ENCODE results near the gene CRB2.

The CRB2 gene

GRCh38 chr9:123355761-123356431 lies at the start of gene CRB2:
Gene CRB2, plus strand, starts transcription at chr9:123356197. Its CDS starts 64 bp downstream, at chr9:123356261.
- H3K27ac ChIP-seq = no peak within 1 kb of the TSS
- TF ChIP-seq ZFX (IDR thresholded peaks at IDR 0.05; ENCODE audit: borderline replicate concordance) (no peak), CTCF (IDR thresholded peaks at IDR 0.05) (no peak)

GRCh38 chr9:123309611-123310010 lies 46.4 kb upstream of the CRB2 start:
- H3K27ac ChIP-seq = no peak overlapping the region
- TF ChIP-seq ZFX (IDR thresholded peaks at IDR 0.05; ENCODE audit: borderline replicate concordance) = no peak
- no peak for TF ChIP-seq CTCF (IDR thresholded peaks at IDR 0.05)

- TF ChIP-seq CTCF (IDR thresholded peaks at IDR 0.05) (no peak), ZFX (IDR thresholded peaks at IDR 0.05; ENCODE audit: borderline replicate concordance) (no peak)
- no peak overlapping the region for H3K27ac ChIP-seq
Observed at GRCh38 chr9:123310551-123311249, 45.3 kb upstream of the CRB2 start.

- no peak overlapping the region for H3K27ac ChIP-seq
- TF ChIP-seq CTCF (IDR thresholded peaks at IDR 0.05) = no peak
- no peak for TF ChIP-seq ZFX (IDR thresholded peaks at IDR 0.05; ENCODE audit: borderline replicate concordance)
Observed at GRCh38 chr9:123311250-123311752, 44.7 kb upstream of the CRB2 start.

- H3K27ac ChIP-seq = no peak overlapping the region
- TF ChIP-seq CTCF (IDR thresholded peaks at IDR 0.05) (no peak), ZFX (IDR thresholded peaks at IDR 0.05; ENCODE audit: borderline replicate concordance) (no peak)
Observed at GRCh38 chr9:123312306-123312877, 43.6 kb upstream of the CRB2 start.

- TF ChIP-seq CTCF (IDR thresholded peaks at IDR 0.05) = no peak
- no peak for TF ChIP-seq ZFX (IDR thresholded peaks at IDR 0.05; ENCODE audit: borderline replicate concordance)
- no peak overlapping the region for H3K27ac ChIP-seq
Observed at GRCh38 chr9:123314617-123315016, 41.4 kb upstream of the CRB2 start.

GRCh38 chr9:123315635-123316034 lies 40.4 kb upstream of the CRB2 start:
- TF ChIP-seq CTCF (IDR thresholded peaks at IDR 0.05) (no peak), ZFX (IDR thresholded peaks at IDR 0.05; ENCODE audit: borderline replicate concordance) (no peak)
- H3K27ac ChIP-seq = no peak overlapping the region
